T-helper 1 cell treated with Interleukin-12 subunit alpha and Interleukin-12 subunit beta and Interleukin-4 antibody, amounts not matched to agents 30 ng/mL and 1 ng/mL, for 36 hours (primary cell): Measurements from ENCODE around the gene LRRC10B. TPM values are rescaled to one million over a fixed set of nuclear protein-coding genes. Genes with fewer than 3 reads are reported as not detected.

Experiments
- intact Hi-C: fragments of 100-400 bp; cut with micrococcal nuclease; formaldehyde crosslinking; loops from one replicate; pipeline ENCODE4 v1.15.1; 2024
- total RNA-seq: library from RNA; stranded (reverse); gene quantifications from 2 replicates; pipeline ENCODE4 v1.2.3, GENCODE V29; 2022

Gene LRRC10B
- total RNA-seq, 1 donor from 2014 or later: not detected

- intact Hi-C loops: no loop called here
Measured at GRCh38 chr11:61486011-61486620, 22.4 kb upstream of the LRRC10B start.

- intact Hi-C loops: no loop called here
Measured at GRCh38 chr11:61486779-61487178, 21.8 kb upstream of the LRRC10B start.

- intact Hi-C loops: no loop called here
Measured at GRCh38 chr11:61487342-61488025, 21.1 kb upstream of the LRRC10B start.

- intact Hi-C loops: no loop called here
Measured at GRCh38 chr11:61488651-61489291, 19.8 kb upstream of the LRRC10B start.

GRCh38 chr11:61489833-61490721 lies 18.5 kb upstream of the LRRC10B start:
- intact Hi-C loops: no loop called here

GRCh38 chr11:61491736-61492395 lies 16.7 kb upstream of the LRRC10B start:
- intact Hi-C loops: no loop called here

- intact Hi-C loops: no loop called here
Measured at GRCh38 chr11:61494381-61494961, 14.1 kb upstream of the LRRC10B start.

- intact Hi-C loops: no loop called here
Measured at GRCh38 chr11:61495801-61496601, 12.5 kb upstream of the LRRC10B start.

GRCh38 chr11:61496602-61497400 lies 11.7 kb upstream of the LRRC10B start:
- intact Hi-C loops: no loop called here

GRCh38 chr11:61497473-61497872 lies 11.1 kb upstream of the LRRC10B start:
- intact Hi-C loops: no loop called here

GRCh38 chr11:61497876-61498275 lies 10.7 kb upstream of the LRRC10B start:
- intact Hi-C loops: no loop called here

GRCh38 chr11:61498767-61499341 lies 9.7 kb upstream of the LRRC10B start:
- intact Hi-C loops: no loop called here

GRCh38 chr11:61499816-61500491 lies 8.6 kb upstream of the LRRC10B start:
- intact Hi-C loops: no loop called here

GRCh38 chr11:61502522-61502921 lies 6.0 kb upstream of the LRRC10B start:
- intact Hi-C loops: no loop called here

- intact Hi-C loops: no loop called here
Measured at GRCh38 chr11:61503135-61503770, 5.3 kb upstream of the LRRC10B start.

- intact Hi-C loops: no loop called here
Measured at GRCh38 chr11:61505106-61505505, 3.4 kb upstream of the LRRC10B start.

GRCh38 chr11:61505640-61506155 lies 2.9 kb upstream of the LRRC10B start:
- intact Hi-C loops: no loop called here
